Esophagus muscularis mucosa (tissue), 3 donors: Measurements from ENCODE around the gene IGFBP7.

Source experiments
- CTCF ChIP-seq, 3 experiments: fragments of 200-600 bp in 2 of 3; fragments of 450-650 bp in 1 of 3; sonication (generic) in 2 of 3; IDR thresholded peaks; one replicate each; pipeline ENCODE4 v1.5.1; 2017 to 2019; ENCODE audit warnings: antibody characterized with exemption in 3 of 3, mild to moderate bottlenecking in 2 of 3, moderate library complexity in 1 of 3
- POLR2AphosphoS5 ChIP-seq, 2 donors: sonication (generic); formaldehyde crosslinking; IDR thresholded peaks; one replicate each; pipeline ENCODE4 v1.6.1; 2017; ENCODE audit warnings: antibody characterized with exemption in 2 of 2

GRCh38 chr4:57064811-57065711 is 45.1 kb downstream of the IGFBP7 start:
- TF ChIP-seq POLR2AphosphoS5 (IDR thresholded peaks at IDR 0.05) (peak; percentile 34 to 50), CTCF (IDR thresholded peaks at IDR 0.05) (no peak)
